GM23248 (cell line): ENCODE results near the gene ZNF552.
"Not testable (repeated sequence)": the region's sequence is repeated elsewhere in the genome, so short reads cannot be mapped to it uniquely, and the experiment has no call there.

ENCODE experiments used
- EZH2 ChIP-seq: fragments of 200-600 bp; sonication (generic); IDR thresholded peaks from 2 replicates; pipeline ENCODE4 v1.6.1; 2018; ENCODE audit warnings: antibody characterized with exemption, mild to moderate bottlenecking; ENCODE audit not compliant: insufficient read depth, poor library complexity, severe bottlenecking
- EZH2phosphoT487 ChIP-seq: fragments of 200-600 bp; sonication (generic); IDR thresholded peaks from 2 replicates; pipeline ENCODE4 v1.6.1; 2018; ENCODE audit warnings: antibody characterized with exemption, moderate library complexity, mild to moderate bottlenecking, low read depth; ENCODE audit not compliant: insufficient read depth

GRCh38 chr19:57849162-57849665 is 34.5 kb upstream of the ZNF552 start:
- TF ChIP-seq EZH2, EZH2phosphoT487: not testable (repeated sequence)
